Body of pancreas (tissue), 4 donors: ENCODE measurements around the gene UNCX. TPM values are rescaled to one million over a fixed set of nuclear protein-coding genes. Genes with fewer than 3 reads are reported as not detected.

ENCODE experiments used
- ATAC-seq: fragments of 150-250 bp; one replicate; pipeline ENCODE4 v1.9.1; 2016
- DNase-seq, 4 donors: peaks; one replicate each; pipeline ENCODE4 v3.0.0-alpha.2; 2019
- H3K27ac ChIP-seq, 4 donors: fragments of 200-600 bp; sonication (generic); 1 replicate in 3 of 4; 2 replicates in 1 of 4; pipeline versions ENCODE4 v1.5.1 to v1.6.1; 2016 to 2019; ENCODE audit warnings: mild to moderate bottlenecking in 1 of 4, mixed read lengths in 1 of 4, moderate library complexity in 1 of 4
- H3K27me3 ChIP-seq, 2 donors: fragments of 200-600 bp; sonication (generic); one replicate each; pipeline ENCODE4 v1.6.0; 2016; ENCODE audit warnings: mild to moderate bottlenecking in 1 of 2
- H3K36me3 ChIP-seq, 2 donors: fragments of 200-600 bp; sonication (generic); replicated peaks in 1 of 2; 2 replicates each; pipeline ENCODE4 v1.5.1; 2016; ENCODE audit warnings: low read depth in 2 of 2; ENCODE audit not compliant: insufficient read depth in 1 of 2
- H3K4me1 ChIP-seq: fragments of 200-600 bp; sonication (generic); one replicate; pipeline ENCODE4 v1.6.0; 2016
- H3K4me3 ChIP-seq, 2 donors: fragments of 200-600 bp; sonication (generic); 1 replicate in 1 of 2; 2 replicates in 1 of 2; pipeline ENCODE4 v1.5.1; 2016 to 2019
- H3K9me3 ChIP-seq, 3 donors: fragments of 200-600 bp; sonication (generic); 1 replicate in 2 of 3; 2 replicates in 1 of 3; pipeline ENCODE4 v1.5.1; 2016
- POLR2A ChIP-seq, 3 donors: fragments of 450-650 bp; IDR thresholded peaks; one replicate each; pipeline ENCODE4 v1.6.1; 2016; ENCODE audit warnings: antibody characterized with exemption in 3 of 3, mild to moderate bottlenecking in 2 of 3
- WGBS, 2 donors: methylation state at CpG; one replicate each; pipeline ENCODE4 v1.1.5; 2017; 5-methylcytosine and 5-hydroxymethylcytosine counted together
- intact Hi-C: fragments of 100-400 bp; cut with DNase I; formaldehyde crosslinking; loops from one replicate; pipeline ENCODE4 v1.15.1; 2023
- total RNA-seq, 2 donors: library from RNA; depleted of rRNA; stranded (reverse); fragments of >200 nt; gene quantifications; one replicate each; pipeline ENCODE4 v1.1.0, GENCODE V29; 2016
- TF ChIP-seq, protein P1 (sequence below), 7 experiments: fragments of 450-650 bp in 4 of 7; fragments of 200-600 bp in 3 of 7; sonication (generic) in 3 of 7; IDR thresholded peaks; one replicate each; pipeline ENCODE4 v1.5.1; 2016 to 2019; ENCODE audit warnings: antibody characterized with exemption in 7 of 7

The UNCX gene
- total RNA-seq, 2 donors from 2014 or later, result not detected

DNA sequence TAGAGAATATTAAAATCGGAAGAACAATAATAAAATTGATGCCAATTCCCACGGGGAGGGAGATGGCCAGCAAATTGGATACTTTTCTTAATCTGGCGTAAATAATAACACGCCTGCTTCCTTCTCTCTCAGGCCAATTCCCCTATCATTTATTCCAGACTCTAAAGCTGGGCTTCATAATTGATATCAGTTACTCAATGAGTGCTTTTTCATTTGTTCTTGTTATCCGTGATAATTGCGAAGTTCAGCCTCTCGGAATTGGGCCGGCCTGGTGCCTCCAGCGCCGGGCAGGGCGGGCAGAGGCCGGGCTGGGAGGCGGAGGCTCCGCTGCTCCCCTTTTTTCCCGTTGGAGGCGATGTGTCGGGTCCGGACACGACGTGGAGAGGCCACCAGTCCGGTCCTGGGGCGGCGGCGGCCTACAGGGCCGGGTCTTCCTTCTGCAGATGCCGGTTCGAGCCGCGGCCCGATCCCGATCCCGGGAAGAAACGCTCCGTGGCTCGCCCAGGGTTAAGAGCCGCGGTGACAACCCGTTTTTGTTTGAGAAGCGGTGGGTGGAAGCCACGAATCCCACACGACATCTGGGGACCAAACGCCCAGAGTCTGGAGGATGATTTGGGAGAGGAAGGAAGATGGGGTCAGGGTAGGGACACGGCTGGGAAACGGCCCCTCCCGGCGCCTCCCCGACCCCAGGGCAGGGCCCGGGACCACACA lies 13.6 kb downstream of the UNCX start:
- intact Hi-C loops, result no loop called here
- ATAC-seq (no peak), DNase-seq (no peak)
- peaks cover 23% of the 10 kb centered on the region for H3K4me1 ChIP-seq
- H3K27ac ChIP-seq, result no peak overlapping the region
- no peaks in the 10 kb centered on the region for H3K36me3 ChIP-seq
- H3K4me3 ChIP-seq, result no peak overlapping the region
- no peaks in the 10 kb centered on the region for H3K9me3 ChIP-seq
- TF ChIP-seq, protein P1, sequence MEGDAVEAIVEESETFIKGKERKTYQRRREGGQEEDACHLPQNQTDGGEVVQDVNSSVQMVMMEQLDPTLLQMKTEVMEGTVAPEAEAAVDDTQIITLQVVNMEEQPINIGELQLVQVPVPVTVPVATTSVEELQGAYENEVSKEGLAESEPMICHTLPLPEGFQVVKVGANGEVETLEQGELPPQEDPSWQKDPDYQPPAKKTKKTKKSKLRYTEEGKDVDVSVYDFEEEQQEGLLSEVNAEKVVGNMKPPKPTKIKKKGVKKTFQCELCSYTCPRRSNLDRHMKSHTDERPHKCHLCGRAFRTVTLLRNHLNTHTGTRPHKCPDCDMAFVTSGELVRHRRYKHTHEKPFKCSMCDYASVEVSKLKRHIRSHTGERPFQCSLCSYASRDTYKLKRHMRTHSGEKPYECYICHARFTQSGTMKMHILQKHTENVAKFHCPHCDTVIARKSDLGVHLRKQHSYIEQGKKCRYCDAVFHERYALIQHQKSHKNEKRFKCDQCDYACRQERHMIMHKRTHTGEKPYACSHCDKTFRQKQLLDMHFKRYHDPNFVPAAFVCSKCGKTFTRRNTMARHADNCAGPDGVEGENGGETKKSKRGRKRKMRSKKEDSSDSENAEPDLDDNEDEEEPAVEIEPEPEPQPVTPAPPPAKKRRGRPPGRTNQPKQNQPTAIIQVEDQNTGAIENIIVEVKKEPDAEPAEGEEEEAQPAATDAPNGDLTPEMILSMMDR (IDR thresholded peaks at IDR 0.05), result no peak
- TF ChIP-seq POLR2A (IDR thresholded peaks at IDR 0.05), result no peak
- WGBS, 2 donors, result 10 to 17% methylated on average over 27 to 48 of the region's 48 CpGs
- peaks cover 4 to 70% of the 10 kb centered on the region in 2 donors for H3K27me3 ChIP-seq

DNA sequence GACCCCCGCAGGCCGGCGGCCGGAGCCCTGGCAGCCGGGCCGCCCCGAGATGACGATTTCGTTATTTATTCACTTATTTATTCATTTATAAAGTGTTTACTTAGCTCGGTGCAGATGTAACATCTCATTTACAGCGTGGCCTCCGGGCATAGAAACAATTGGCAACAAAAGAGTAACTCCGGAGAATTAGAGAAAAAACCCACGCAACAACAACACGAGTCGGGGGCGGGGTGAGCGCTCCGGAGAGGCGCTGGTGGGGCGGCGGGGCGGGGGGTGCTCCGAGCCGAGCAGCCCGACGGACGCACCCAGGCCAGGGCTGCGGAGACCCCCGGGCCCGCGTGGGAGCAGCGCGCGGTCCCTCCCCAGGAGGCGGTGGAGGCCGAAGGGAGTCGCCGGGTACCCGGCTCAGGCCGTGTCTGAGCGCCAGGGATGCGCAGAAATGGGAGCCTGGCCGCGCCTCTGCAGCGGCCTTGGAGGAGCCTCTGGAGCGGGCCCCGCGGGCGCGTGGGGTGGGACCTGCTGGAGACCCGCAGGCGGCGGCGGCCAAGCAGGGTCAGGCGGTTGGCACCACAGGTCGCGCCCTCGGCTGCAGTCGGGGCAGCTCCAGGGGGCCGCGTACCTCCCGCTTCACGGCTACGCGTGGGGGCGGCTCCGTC lies 14.3 kb downstream of the UNCX start:
- Histone ChIP-seq H3K27ac (no peak overlapping the region), H3K9me3 (no peaks in the 10 kb centered on the region), H3K4me1 (peaks cover 16% of the 10 kb centered on the region), H3K27me3 (peaks cover 4 to 63% of the 10 kb centered on the region in 2 donors), H3K4me3 (no peak overlapping the region), H3K36me3 (no peaks in the 10 kb centered on the region)
- WGBS, 2 donors, result 4 to 6% methylated on average over 17 to 54 of the region's 68 CpGs
- no peak for ATAC-seq
- no peak for DNase-seq
- intact Hi-C loops, result no loop called here
- no peak for TF ChIP-seq POLR2A (IDR thresholded peaks at IDR 0.05)
- TF ChIP-seq, protein P1 (IDR thresholded peaks at IDR 0.05), result no peak

GRCh38 chr7:1247527-1248041 lies 14.9 kb downstream of the UNCX start:
- no peak for ATAC-seq
- Histone ChIP-seq H3K4me1 (peaks cover 13% of the 10 kb centered on the region), H3K4me3 (no peak overlapping the region), H3K36me3 (no peaks in the 10 kb centered on the region), H3K27ac (no peak overlapping the region), H3K27me3 (peaks cover 3 to 57% of the 10 kb centered on the region in 2 donors), H3K9me3 (no peaks in the 10 kb centered on the region)
- no peak for TF ChIP-seq POLR2A (IDR thresholded peaks at IDR 0.05)
- TF ChIP-seq, protein P1 (IDR thresholded peaks at IDR 0.05), result no peak
- 1 to 2% methylated on average over 11 to 30 of the region's 48 CpGs for WGBS, 2 donors
- intact Hi-C loops, result no loop called here
- DNase-seq, result no peak

- Histone ChIP-seq H3K36me3 (no peaks in the 10 kb centered on the region), H3K4me1 (peaks cover 13% of the 10 kb centered on the region), H3K9me3 (no peaks in the 10 kb centered on the region), H3K27me3 (peaks cover 0 to 50% of the 10 kb centered on the region in 2 donors), H3K27ac (no peak overlapping the region), H3K4me3 (no peak overlapping the region)
- no peak for ATAC-seq
- no peak for DNase-seq
- intact Hi-C loops, result no loop called here
- WGBS, 2 donors, result 8% methylated on average over 18 to 26 of the region's 27 CpGs
- TF ChIP-seq, protein P1 (IDR thresholded peaks at IDR 0.05), result no peak
- no peak for TF ChIP-seq POLR2A (IDR thresholded peaks at IDR 0.05)
Measured at GRCh38 chr7:1248143-1248915, 15.7 kb downstream of the UNCX start.
